ENCODE data around the gene LAMTOR3.

The LAMTOR3 gene

GRCh38 chr4:99878604-99879003, 15.6 kb downstream of the LAMTOR3 start:
- H3K9ac ChIP-seq (ENCODE audit: insufficient read length): no peak overlapping the region
- no peak for DNase-seq (ENCODE audit: low read depth, low spot score)
- no peak overlapping the region for H3K4me3 ChIP-seq
- TF ChIP-seq EZH2 (IDR thresholded peaks at IDR 0.05): no peak
- TF ChIP-seq FOXP2 (optimal IDR thresholded peaks at IDR 0.05; ENCODE audit: control extremely low read depth, extremely low read length, insufficient read depth): no peak
- TF ChIP-seq POLR2AphosphoS5 (IDR thresholded peaks at IDR 0.05; ENCODE audit: borderline replicate concordance, low read depth, low read length): no peak
- H3K9me3 ChIP-seq (ENCODE audit: low read depth, low read length): no peaks in the 10 kb centered on the region
- peaks cover 45% of the 10 kb centered on the region for H3K36me3 ChIP-seq (ENCODE audit: insufficient read depth, low read length)
- H3K27ac ChIP-seq: no peak overlapping the region

- DNase-seq (ENCODE audit: low read depth, low spot score): no peak
- TF ChIP-seq EZH2 (IDR thresholded peaks at IDR 0.05) (no peak), POLR2AphosphoS5 (IDR thresholded peaks at IDR 0.05; ENCODE audit: borderline replicate concordance, low read depth, low read length) (no peak), FOXP2 (optimal IDR thresholded peaks at IDR 0.05; ENCODE audit: control extremely low read depth, extremely low read length, insufficient read depth) (no peak)
- Histone ChIP-seq H3K9me3 (ENCODE audit: low read depth, low read length) (no peaks in the 10 kb centered on the region), H3K4me3 (no peak overlapping the region), H3K36me3 (ENCODE audit: insufficient read depth, low read length) (peaks cover 33% of the 10 kb centered on the region), H3K27ac (no peak overlapping the region), H3K9ac (ENCODE audit: insufficient read length) (no peak overlapping the region)
These were observed 17.3 kb downstream of the LAMTOR3 start for GRCh38 chr4:99876946-99877345.

GRCh38 chr4:99875071-99875470, 19.2 kb downstream of the LAMTOR3 start:
- no peaks in the 10 kb centered on the region for H3K9me3 ChIP-seq (ENCODE audit: low read depth, low read length)
- H3K27ac ChIP-seq: no peak overlapping the region
- DNase-seq (ENCODE audit: low read depth, low spot score): no peak
- no peak overlapping the region for H3K4me3 ChIP-seq
- peaks cover 16% of the 10 kb centered on the region for H3K36me3 ChIP-seq (ENCODE audit: insufficient read depth, low read length)
- H3K9ac ChIP-seq (ENCODE audit: insufficient read length): no peak overlapping the region
- TF ChIP-seq EZH2 (IDR thresholded peaks at IDR 0.05) (no peak), FOXP2 (optimal IDR thresholded peaks at IDR 0.05; ENCODE audit: control extremely low read depth, extremely low read length, insufficient read depth) (no peak), POLR2AphosphoS5 (IDR thresholded peaks at IDR 0.05; ENCODE audit: borderline replicate concordance, low read depth, low read length) (no peak)

GRCh38 chr4:99872570-99872969, 21.7 kb downstream of the LAMTOR3 start:
- no peak overlapping the region for H3K27ac ChIP-seq
- no peaks in the 10 kb centered on the region for H3K9me3 ChIP-seq (ENCODE audit: low read depth, low read length)
- no peak for DNase-seq (ENCODE audit: low read depth, low spot score)
- TF ChIP-seq EZH2 (IDR thresholded peaks at IDR 0.05) (no peak), POLR2AphosphoS5 (IDR thresholded peaks at IDR 0.05; ENCODE audit: borderline replicate concordance, low read depth, low read length) (no peak), FOXP2 (optimal IDR thresholded peaks at IDR 0.05; ENCODE audit: control extremely low read depth, extremely low read length, insufficient read depth) (no peak)
- no peak overlapping the region for H3K9ac ChIP-seq (ENCODE audit: insufficient read length)
- H3K36me3 ChIP-seq (ENCODE audit: insufficient read depth, low read length): no peaks in the 10 kb centered on the region
- H3K4me3 ChIP-seq: no peak overlapping the region

- DNase-seq (ENCODE audit: low read depth, low spot score): no peak
- TF ChIP-seq FOXP2 (optimal IDR thresholded peaks at IDR 0.05; ENCODE audit: control extremely low read depth, extremely low read length, insufficient read depth) (no peak), EZH2 (IDR thresholded peaks at IDR 0.05) (no peak), POLR2AphosphoS5 (IDR thresholded peaks at IDR 0.05; ENCODE audit: borderline replicate concordance, low read depth, low read length) (no peak)
- Histone ChIP-seq H3K27ac (no peak overlapping the region), H3K36me3 (ENCODE audit: insufficient read depth, low read length) (no peaks in the 10 kb centered on the region), H3K9ac (ENCODE audit: insufficient read length) (no peak overlapping the region), H3K4me3 (no peak overlapping the region), H3K9me3 (ENCODE audit: low read depth, low read length) (no peaks in the 10 kb centered on the region; the same call in 1 of the 2 replicates)
These were observed 26.1 kb downstream of the LAMTOR3 start for GRCh38 chr4:99868126-99868596.

GRCh38 chr4:99863804-99864203, 30.4 kb downstream of the LAMTOR3 start:
- Histone ChIP-seq H3K36me3 (ENCODE audit: insufficient read depth, low read length) (no peaks in the 10 kb centered on the region), H3K9me3 (ENCODE audit: low read depth, low read length) (no peaks in the 10 kb centered on the region; the same call in 1 of the 2 replicates), H3K27ac (no peak overlapping the region), H3K4me3 (no peak overlapping the region), H3K9ac (ENCODE audit: insufficient read length) (no peak overlapping the region)
- no peak for TF ChIP-seq FOXP2 (optimal IDR thresholded peaks at IDR 0.05; ENCODE audit: control extremely low read depth, extremely low read length, insufficient read depth)
- no peak for TF ChIP-seq EZH2 (IDR thresholded peaks at IDR 0.05)
- no peak for TF ChIP-seq POLR2AphosphoS5 (IDR thresholded peaks at IDR 0.05; ENCODE audit: borderline replicate concordance, low read depth, low read length)
- DNase-seq (ENCODE audit: low read depth, low spot score): no peak

GRCh38 chr4:99861120-99861905, 32.9 kb downstream of the LAMTOR3 start:
- TF ChIP-seq POLR2AphosphoS5 (IDR thresholded peaks at IDR 0.05; ENCODE audit: borderline replicate concordance, low read depth, low read length) (no peak), EZH2 (IDR thresholded peaks at IDR 0.05) (no peak), FOXP2 (optimal IDR thresholded peaks at IDR 0.05; ENCODE audit: control extremely low read depth, extremely low read length, insufficient read depth) (no peak)
- Histone ChIP-seq H3K27ac (no peak overlapping the region), H3K4me3 (no peak overlapping the region), H3K9ac (ENCODE audit: insufficient read length) (no peak overlapping the region), H3K9me3 (ENCODE audit: low read depth, low read length) (no peaks in the 10 kb centered on the region; the same call in 1 of the 2 replicates), H3K36me3 (ENCODE audit: insufficient read depth, low read length) (no peaks in the 10 kb centered on the region)
- DNase-seq (ENCODE audit: low read depth, low spot score): no peak

- TF ChIP-seq FOXP2 (optimal IDR thresholded peaks at IDR 0.05; ENCODE audit: control extremely low read depth, extremely low read length, insufficient read depth) (no peak), POLR2AphosphoS5 (IDR thresholded peaks at IDR 0.05; ENCODE audit: borderline replicate concordance, low read depth, low read length) (no peak), EZH2 (IDR thresholded peaks at IDR 0.05) (no peak)
- H3K9me3 ChIP-seq (ENCODE audit: low read depth, low read length): no peaks in the 10 kb centered on the region; the same call in 1 of the 2 replicates
- H3K9ac ChIP-seq (ENCODE audit: insufficient read length): no peak overlapping the region
- no peak overlapping the region for H3K27ac ChIP-seq
- H3K4me3 ChIP-seq: no peak overlapping the region
- DNase-seq (ENCODE audit: low read depth, low spot score): no peak
- H3K36me3 ChIP-seq (ENCODE audit: insufficient read depth, low read length): no peaks in the 10 kb centered on the region
These were observed 33.7 kb downstream of the LAMTOR3 start for GRCh38 chr4:99860521-99860920.

Measured in SK-N-MC (cell line).